Measurements from ENCODE around the gene PRKAA1. TPM values are rescaled to one million over a fixed set of nuclear protein-coding genes. Genes with fewer than 3 reads are reported as not detected.

PRKAA1 gene
- polyA plus RNA-seq (2012; rRNA removed), result 23.2 and 34.4 TPM in 2 replicates
- polyA plus RNA-seq (2012; cell fraction: cytosol; rRNA removed), result 24.4 and 27.7 TPM in 2 replicates
- polyA plus RNA-seq (2012; cell fraction: nucleus; rRNA removed), result 63.9 and 115 TPM in 2 replicates

- DNase-seq, result peak; percentile 98
- 2% methylated on average over 16 of the region's 70 CpGs for WGBS (ENCODE audit: low lambda C conversion rate)
Observed at GRCh38 chr5:40798012-40798800, at the start of gene PRKAA1. PRKAA1 (minus strand) TSS chr5:40798374; CDS start chr5:40798189, 185 bp downstream.

More at GRCh38 chr5:40798012-40798800, at the start of gene PRKAA1:
- Histone ChIP-seq H4K20me1 (ENCODE audit: insufficient read depth) (peaks cover 38% of the 10 kb centered on the region), H3K9me2 (no peaks in the 10 kb centered on the region), H3K79me2 (ENCODE audit: insufficient read depth) (peaks cover 51% of the 10 kb centered on the region), H3K9me3 (no peaks in the 10 kb centered on the region), H3K27ac (ENCODE audit: low read depth in 2 of 2, low read length in 1 of 2) (peak within 1 kb of the TSS; percentile 91 to 96), H3K4me1 (ENCODE audit: control insufficient read depth in 1 of 2, insufficient read depth in 2 of 2, low read depth in 1 of 2, low read length in 1 of 2) (peaks cover 4 to 11% of the 10 kb centered on the region in 2 experiments; a peak in 2 of 4 replicates), H3K4me3 (ENCODE audit: low read depth in 2 of 2, low read length in 1 of 2) (peak within 1 kb of the TSS; percentile 89 to 93), H3K9ac (peak within 1 kb of the TSS; percentile 93), H3K27me3 (ENCODE audit: insufficient read depth) (no peaks in the 10 kb centered on the region), H2AFZ (ENCODE audit: low read depth) (peak within 1 kb of the TSS; percentile 97), H3K4me2 (peak within 1 kb of the TSS; percentile 83), H3K36me3 (replicated peaks in 1 of 2; ENCODE audit: control insufficient read depth in 1 of 2, insufficient read depth in 2 of 2, low read length in 1 of 2) (peaks cover 3 to 5% of the 10 kb centered on the region in 2 experiments), H3F3A (replicated peaks; ENCODE audit: insufficient read depth) (peaks cover 22% of the 10 kb centered on the region)
- CTCF ChIA-PET, result interaction anchor here (0.6 to 1.8 kb wide), 5 partner anchors 12 to 85 kb away, joined by 3 to 8 read pairs (median 3); partner anchors contain the start of genes RPL37 and TTC33
- POLR2A ChIA-PET, result interaction anchor here (0.6 to 2.2 kb wide), 5 partner anchors 17 to 37 kb away, joined by 3 to 23 read pairs (median 4); partner anchors contain the start of gene RPL37
- TF ChIP-seq USF2 (IDR thresholded peaks at IDR 0.05; ENCODE audit: borderline replicate concordance, low read depth, low read length) (no peak), CTCF (IDR thresholded peaks at IDR 0.05) (peak; percentile 44), MXI1 (IDR thresholded peaks at IDR 0.05; ENCODE audit: low read depth, low read length) (peak; percentile 69), MAX (IDR thresholded peaks at IDR 0.05; ENCODE audit: low read depth) (peak; percentile 1; the same call in 1 of the 2 replicates), TAF1 (IDR thresholded peaks at IDR 0.05; ENCODE audit: borderline replicate concordance, low read depth, low read length) (peak; percentile 95), CHD2 (IDR thresholded peaks at IDR 0.05; ENCODE audit: low read length, partially characterized antibody) (peak; percentile 19), NFIC (IDR thresholded peaks at IDR 0.05; ENCODE audit: borderline replicate concordance) (no peak), GATA2 (CRISPR knock-in tag; IDR thresholded peaks at IDR 0.05) (no peak), SIN3A (IDR thresholded peaks at IDR 0.05; ENCODE audit: borderline replicate concordance, low read depth, low read length) (0 out of 2 replicates have a peak, but pooled peaks have one; percentile 43), NRF1 (IDR thresholded peaks at IDR 0.05; ENCODE audit: low read depth, low read length) (peak; percentile 58), RXRA (IDR thresholded peaks at IDR 0.05; ENCODE audit: borderline replicate concordance, low read depth) (no peak), RAD21 (IDR thresholded peaks at IDR 0.05; ENCODE audit: low read length) (peak; percentile 5; the same call in 1 of the 2 replicates), TEAD4 (IDR thresholded peaks at IDR 0.05; ENCODE audit: borderline replicate concordance, insufficient read depth) (no peak), POLR2AphosphoS5 (IDR thresholded peaks at IDR 0.05; ENCODE audit: low read depth, low read length) (peak; percentile 84), YY1 (IDR thresholded peaks at IDR 0.05; ENCODE audit: low read depth) (peak; percentile 89)
